ENCODE data around the gene ADGRD1. TPM values are rescaled to one million over a fixed set of nuclear protein-coding genes. Genes with fewer than 3 reads are reported as not detected.
A peak's percentile ranks its signal among the peaks of the same experiment; 100 is the strongest.

ADGRD1 gene
- total RNA-seq, 1 donor from 2014 or later: 35.8 TPM

- peak overlapping the region; percentile 57 for H3K27ac ChIP-seq
- intact Hi-C loops (cut with DNase I): no loop called here
- no peak overlapping the region for H3K4me3 ChIP-seq
- no peak for DNase-seq (ENCODE audit: extremely low spot score in 2 of 2)
- no peak for TF ChIP-seq CTCF (IDR thresholded peaks at IDR 0.05)
- no peak for TF ChIP-seq POLR2AphosphoS5 (IDR thresholded peaks at IDR 0.05; ENCODE audit: insufficient read depth in 1 of 2, low read depth in 1 of 2)
- TF ChIP-seq POLR2A (IDR thresholded peaks at IDR 0.05): no peak
- H3K36me3 ChIP-seq: no peaks in the 10 kb centered on the region
- no peaks in the 10 kb centered on the region for H3K9me3 ChIP-seq
- H3K4me1 ChIP-seq: peaks cover 5% of the 10 kb centered on the region
- no peaks in the 10 kb centered on the region for H3K27me3 ChIP-seq
Measured at GRCh38 chr12:131105351-131105735, 151.6 kb downstream of the ADGRD1 start.

GRCh38 chr12:131105736-131106348 is 152.1 kb downstream of the ADGRD1 start:
- H3K4me3 ChIP-seq: no peak overlapping the region
- H3K27me3 ChIP-seq: no peaks in the 10 kb centered on the region
- peaks cover 5% of the 10 kb centered on the region for H3K4me1 ChIP-seq
- no peaks in the 10 kb centered on the region for H3K36me3 ChIP-seq
- DNase-seq (ENCODE audit: extremely low spot score in 2 of 2): no peak
- H3K27ac ChIP-seq: no peak overlapping the region
- no peaks in the 10 kb centered on the region for H3K9me3 ChIP-seq
- TF ChIP-seq POLR2AphosphoS5 (IDR thresholded peaks at IDR 0.05; ENCODE audit: insufficient read depth in 1 of 2, low read depth in 1 of 2): no peak
- no peak for TF ChIP-seq CTCF (IDR thresholded peaks at IDR 0.05)
- no peak for TF ChIP-seq POLR2A (IDR thresholded peaks at IDR 0.05)
- intact Hi-C loops (cut with DNase I): no loop called here

- no peaks in the 10 kb centered on the region for H3K9me3 ChIP-seq
- no peaks in the 10 kb centered on the region for H3K36me3 ChIP-seq
- no peaks in the 10 kb centered on the region for H3K27me3 ChIP-seq
- peaks cover 5% of the 10 kb centered on the region for H3K4me1 ChIP-seq
- TF ChIP-seq POLR2AphosphoS5 (IDR thresholded peaks at IDR 0.05; ENCODE audit: insufficient read depth in 1 of 2, low read depth in 1 of 2) (no peak), POLR2A (IDR thresholded peaks at IDR 0.05) (no peak), CTCF (IDR thresholded peaks at IDR 0.05) (no peak)
- no peak for DNase-seq (ENCODE audit: extremely low spot score in 2 of 2)
- intact Hi-C loops (cut with DNase I): no loop called here
- no peak overlapping the region for H3K4me3 ChIP-seq
- no peak overlapping the region for H3K27ac ChIP-seq
Measured at GRCh38 chr12:131106349-131106941, 152.7 kb downstream of the ADGRD1 start.

- TF ChIP-seq POLR2AphosphoS5 (IDR thresholded peaks at IDR 0.05; ENCODE audit: insufficient read depth in 1 of 2, low read depth in 1 of 2): no peak
- TF ChIP-seq CTCF (IDR thresholded peaks at IDR 0.05): no peak
- no peak for TF ChIP-seq POLR2A (IDR thresholded peaks at IDR 0.05)
- H3K36me3 ChIP-seq: no peaks in the 10 kb centered on the region
- peaks cover 16% of the 10 kb centered on the region for H3K4me1 ChIP-seq
- intact Hi-C loops (cut with DNase I): no loop called here
- H3K4me3 ChIP-seq: no peak overlapping the region
- H3K27ac ChIP-seq: no peak overlapping the region
- no peak for DNase-seq (ENCODE audit: extremely low spot score in 2 of 2)
- H3K9me3 ChIP-seq: no peaks in the 10 kb centered on the region
- no peaks in the 10 kb centered on the region for H3K27me3 ChIP-seq
Measured at GRCh38 chr12:131108177-131108955, 154.7 kb downstream of the ADGRD1 start.

GRCh38 chr12:131111446-131111845 is 157.7 kb downstream of the ADGRD1 start:
- Histone ChIP-seq H3K27ac (no peak overlapping the region), H3K4me3 (no peak overlapping the region), H3K9me3 (no peaks in the 10 kb centered on the region), H3K36me3 (no peaks in the 10 kb centered on the region), H3K27me3 (no peaks in the 10 kb centered on the region), H3K4me1 (peaks cover 31% of the 10 kb centered on the region)
- no peak for DNase-seq (ENCODE audit: extremely low spot score in 2 of 2)
- TF ChIP-seq POLR2AphosphoS5 (IDR thresholded peaks at IDR 0.05; ENCODE audit: insufficient read depth in 1 of 2, low read depth in 1 of 2): no peak
- intact Hi-C loops (cut with DNase I): no loop called here

All from vagina (tissue), 2 donors.